ENCODE data around the gene STYK1.

GRCh38 chr12:10663869-10664268 lies 10.0 kb downstream of the STYK1 start:
- no peak for TF ChIP-seq CTCF (IDR thresholded peaks at IDR 0.05)
- TF ChIP-seq POLR2A (IDR thresholded peaks at IDR 0.05) = no peak
